ENCODE data around the gene SORT1.
A peak's percentile ranks its signal among the peaks of the same experiment; 100 is the strongest.

The SORT1 gene

GRCh38 chr1:109385417-109385816, 12.3 kb downstream of the SORT1 start:
- Histone ChIP-seq H3K4me1 (peaks cover 19% of the 10 kb centered on the region), H3K4me3 (ENCODE audit: low read depth, low read length) (no peak overlapping the region), H3K36me3 (no peaks in the 10 kb centered on the region), H3K9me3 (no peaks in the 10 kb centered on the region; the same call in 1 of the 2 replicates), H3K27me3 (no peaks in the 10 kb centered on the region)
- DNase-seq: no peak
- no peak for TF ChIP-seq CTCF (IDR thresholded peaks at IDR 0.05; ENCODE audit: low read depth, low read length)

- Histone ChIP-seq H3K4me3 (ENCODE audit: low read depth, low read length) (peak overlapping the region; percentile 13), H3K36me3 (no peaks in the 10 kb centered on the region), H3K9me3 (no peaks in the 10 kb centered on the region; the same call in 1 of the 2 replicates), H3K27me3 (no peaks in the 10 kb centered on the region), H3K4me1 (peaks cover 19% of the 10 kb centered on the region)
- DNase-seq: peak; percentile 16
- TF ChIP-seq CTCF (IDR thresholded peaks at IDR 0.05; ENCODE audit: low read depth, low read length): no peak
These were observed 13.9 kb downstream of the SORT1 start for GRCh38 chr1:109383854-109384253.

DNA sequence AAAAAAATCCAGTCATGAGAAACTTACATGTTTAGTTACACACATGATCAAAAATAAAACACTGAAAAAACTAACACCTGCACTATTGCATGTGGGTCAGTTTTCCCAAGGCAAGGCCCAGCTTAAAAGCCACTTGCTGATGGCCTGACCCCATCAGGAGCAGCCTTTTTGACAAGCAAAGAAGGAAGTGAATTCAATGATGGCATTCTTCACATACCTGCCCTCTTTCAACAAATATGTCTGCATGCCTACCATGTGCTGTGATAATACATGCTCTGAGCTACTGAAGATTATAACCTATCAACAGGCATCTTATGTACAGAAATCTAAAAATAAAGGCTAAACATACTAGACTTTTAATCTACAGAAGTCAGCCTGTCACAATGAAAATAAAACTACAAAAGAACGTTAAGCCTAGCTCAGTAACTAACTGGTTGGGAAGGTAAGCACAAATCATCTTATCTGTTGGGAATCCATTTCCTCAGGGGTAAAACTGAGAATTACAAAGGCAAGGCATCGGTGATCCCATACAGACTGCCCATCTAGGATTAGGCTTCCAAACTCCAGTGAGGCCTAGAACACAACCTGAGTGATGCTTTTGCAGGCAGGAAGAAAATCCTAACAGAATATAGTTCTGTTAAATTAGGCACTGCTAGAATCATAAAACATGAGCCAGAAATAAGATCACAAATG, 14.5 kb downstream of the SORT1 start:
- H3K4me1 ChIP-seq: peaks cover 19% of the 10 kb centered on the region

GRCh38 chr1:109381573-109381972, 16.1 kb downstream of the SORT1 start:
- no peak overlapping the region for H3K4me3 ChIP-seq (ENCODE audit: low read depth, low read length)
- no peaks in the 10 kb centered on the region for H3K36me3 ChIP-seq
- DNase-seq: no peak
- peaks cover 19% of the 10 kb centered on the region for H3K4me1 ChIP-seq
- H3K9me3 ChIP-seq: no peaks in the 10 kb centered on the region; the same call in 1 of the 2 replicates
- H3K27me3 ChIP-seq: no peaks in the 10 kb centered on the region
- TF ChIP-seq CTCF (IDR thresholded peaks at IDR 0.05; ENCODE audit: low read depth, low read length): no peak

More for the DNA sequence above, 14.5 kb downstream of the SORT1 start:
- DNase-seq: no peak
- Histone ChIP-seq H3K27me3 (no peaks in the 10 kb centered on the region), H3K9me3 (no peaks in the 10 kb centered on the region; the same call in 1 of the 2 replicates), H3K36me3 (no peaks in the 10 kb centered on the region), H3K4me3 (ENCODE audit: low read depth, low read length) (no peak overlapping the region)
- TF ChIP-seq CTCF (IDR thresholded peaks at IDR 0.05; ENCODE audit: low read depth, low read length): no peak

DNA sequence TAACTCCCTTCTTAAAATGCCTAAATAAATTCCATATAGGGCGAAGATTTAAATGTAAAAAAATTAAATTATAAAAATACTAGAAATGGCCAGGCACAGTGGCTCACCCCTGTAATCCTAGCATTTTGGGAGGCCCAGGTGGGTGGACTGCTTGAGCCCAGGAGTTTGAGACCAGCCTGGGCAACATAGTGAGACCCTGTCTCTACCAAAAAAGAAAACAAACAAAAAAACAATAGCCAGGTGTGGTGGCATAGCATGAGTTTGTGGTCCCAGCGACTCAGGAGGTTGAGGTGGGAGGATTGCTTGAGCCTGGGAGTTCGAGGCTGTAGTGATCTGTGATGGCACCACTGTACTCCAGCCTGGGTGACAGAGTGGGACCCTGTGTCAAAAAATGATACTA, 17.8 kb downstream of the SORT1 start:
- Histone ChIP-seq H3K4me3 (ENCODE audit: low read depth, low read length) (no peak overlapping the region), H3K4me1 (peaks cover 16% of the 10 kb centered on the region), H3K9me3 (no peaks in the 10 kb centered on the region; the same call in 1 of the 2 replicates), H3K27me3 (no peaks in the 10 kb centered on the region), H3K36me3 (no peaks in the 10 kb centered on the region)
- DNase-seq: no peak
- no peak for TF ChIP-seq CTCF (IDR thresholded peaks at IDR 0.05; ENCODE audit: low read depth, low read length)

GRCh38 chr1:109379422-109379821, 18.3 kb downstream of the SORT1 start:
- DNase-seq: no peak
- Histone ChIP-seq H3K9me3 (no peaks in the 10 kb centered on the region), H3K36me3 (no peaks in the 10 kb centered on the region), H3K27me3 (no peaks in the 10 kb centered on the region), H3K4me3 (ENCODE audit: low read depth, low read length) (no peak overlapping the region), H3K4me1 (peaks cover 11% of the 10 kb centered on the region)
- no peak for TF ChIP-seq CTCF (IDR thresholded peaks at IDR 0.05; ENCODE audit: low read depth, low read length)
